ENCODE measurements around the gene ZDHHC12.

- TF ChIP-seq CTCF (IDR thresholded peaks at IDR 0.05), result no peak
- no peak for TF ChIP-seq POLR2AphosphoS5 (IDR thresholded peaks at IDR 0.05)
Measured at GRCh38 chr9:128702949-128703615, 20.8 kb downstream of the ZDHHC12 start.

Data from upper lobe of left lung (tissue), 4 donors.